Breast epithelium (tissue), 4 donors: ENCODE results near the gene PARP9. TPM values are rescaled to one million over a fixed set of nuclear protein-coding genes. Genes with fewer than 3 reads are reported as not detected.

Experiments
- DNase-seq, 2 donors: peaks; one replicate each; pipeline ENCODE4 v3.0.0-alpha.2; 2019; ENCODE audit warnings: low spot score in 2 of 2
- H3K27ac ChIP-seq, 2 donors: fragments of 200-600 bp; sonication (generic) in 1 of 2; one replicate each; pipeline ENCODE4 v1.5.1; 2016 to 2019; ENCODE audit warnings: mild to moderate bottlenecking in 1 of 2
- H3K27me3 ChIP-seq, 2 donors: fragments of 200-600 bp; sonication (generic) in 1 of 2; one replicate each; pipeline versions ENCODE4 v1.5.1 to v1.6.0; 2017 to 2019; ENCODE audit warnings: control low read depth in 1 of 2, mild to moderate bottlenecking in 1 of 2
- H3K36me3 ChIP-seq: fragments of 200-600 bp; one replicate; pipeline ENCODE4 v1.5.1; 2019
- H3K4me1 ChIP-seq, 2 donors: fragments of 200-600 bp; sonication (generic); one replicate each; pipeline ENCODE4 v1.5.1; 2016 to 2019; ENCODE audit warnings: control low read depth in 1 of 2
- H3K4me3 ChIP-seq, 3 donors: fragments of 200-600 bp; sonication (generic); 1 replicate in 2 of 3; 2 replicates in 1 of 3; pipeline ENCODE4 v1.5.1; 2016 to 2019; ENCODE audit warnings: mild to moderate bottlenecking in 3 of 3, moderate library complexity in 2 of 3
- H3K9me3 ChIP-seq, 2 donors: fragments of 200-600 bp; sonication (generic) in 1 of 2; one replicate each; pipeline ENCODE4 v1.5.1; 2016 to 2019; ENCODE audit warnings: control low read depth in 1 of 2
- CTCF ChIP-seq, 3 donors: fragments of 450-650 bp; IDR thresholded peaks; one replicate each; pipeline ENCODE4 v1.5.1; 2016 to 2017; ENCODE audit warnings: antibody characterized with exemption in 3 of 3, mild to moderate bottlenecking in 3 of 3, moderate library complexity in 3 of 3
- POLR2A ChIP-seq: fragments of 450-650 bp; IDR thresholded peaks from one replicate; pipeline ENCODE4 v1.6.1; 2016; ENCODE audit warnings: antibody characterized with exemption, mild to moderate bottlenecking, moderate library complexity
- POLR2AphosphoS5 ChIP-seq, 3 donors: sonication (generic); formaldehyde crosslinking; IDR thresholded peaks; one replicate each; pipeline ENCODE4 v1.6.1; 2017; ENCODE audit warnings: antibody characterized with exemption in 3 of 3
- intact Hi-C: fragments of 100-400 bp; cut with DNase I; formaldehyde crosslinking; loops from one replicate; pipeline ENCODE4 v1.15.1; 2023; ENCODE audit warnings: low total_unique reads
- total RNA-seq, 3 donors: library from RNA; depleted of rRNA; stranded (reverse); fragments of >200 nt; gene quantifications; one replicate each; pipeline ENCODE4 v1.1.0, GENCODE V29; 2016

PARP9 gene
- total RNA-seq, 3 donors from 2014 or later, result 17.4 to 55.1 (median 39.7) TPM

DNA sequence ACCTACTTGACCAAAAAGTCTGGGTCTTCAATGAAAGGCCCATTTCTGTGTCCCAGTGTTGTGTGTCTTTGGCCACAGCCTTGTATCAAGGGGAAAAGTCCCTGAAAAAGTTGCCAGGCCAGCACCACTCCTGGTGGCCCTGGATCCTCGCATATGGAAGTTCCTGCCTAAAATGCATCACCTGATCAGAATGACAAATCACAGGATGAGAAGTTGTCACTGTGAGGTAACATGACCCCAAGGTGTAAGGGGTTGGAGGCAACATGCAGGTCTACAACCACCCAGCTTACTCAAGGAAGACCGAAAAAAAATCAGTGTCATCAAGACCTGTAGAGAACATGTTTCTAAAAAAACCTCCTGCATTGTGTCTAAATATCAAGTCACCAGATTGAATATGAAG, 39.0 kb upstream of the PARP9 start:
- no peak for DNase-seq
- Histone ChIP-seq H3K9me3 (no peaks in the 10 kb centered on the region), H3K27me3 (no peaks in the 10 kb centered on the region), H3K4me1 (no peaks in the 10 kb centered on the region), H3K27ac (no peak overlapping the region), H3K36me3 (no peaks in the 10 kb centered on the region), H3K4me3 (no peak overlapping the region)
- no peak for TF ChIP-seq POLR2A
- no peak for TF ChIP-seq CTCF (IDR thresholded peaks at IDR 0.05)
- no peak for TF ChIP-seq POLR2AphosphoS5 (IDR thresholded peaks at IDR 0.05)
- intact Hi-C loops, result no loop called here

GRCh38 chr3:122602011-122602710, 38.1 kb upstream of the PARP9 start:
- no peak overlapping the region for H3K27ac ChIP-seq
- H3K9me3 ChIP-seq, result no peaks in the 10 kb centered on the region
- no peaks in the 10 kb centered on the region for H3K36me3 ChIP-seq
- no peak overlapping the region for H3K4me3 ChIP-seq
- H3K4me1 ChIP-seq, result no peaks in the 10 kb centered on the region
- TF ChIP-seq POLR2AphosphoS5 (IDR thresholded peaks at IDR 0.05), result no peak
- no peak for TF ChIP-seq POLR2A
- no peak for TF ChIP-seq CTCF (IDR thresholded peaks at IDR 0.05)
- DNase-seq, result no peak
- intact Hi-C loops, result loop anchor here (1.0 kb wide), 1 partner anchor 11 kb away; no protein-coding TSS in a partner anchor
- H3K27me3 ChIP-seq, result no peaks in the 10 kb centered on the region

DNA sequence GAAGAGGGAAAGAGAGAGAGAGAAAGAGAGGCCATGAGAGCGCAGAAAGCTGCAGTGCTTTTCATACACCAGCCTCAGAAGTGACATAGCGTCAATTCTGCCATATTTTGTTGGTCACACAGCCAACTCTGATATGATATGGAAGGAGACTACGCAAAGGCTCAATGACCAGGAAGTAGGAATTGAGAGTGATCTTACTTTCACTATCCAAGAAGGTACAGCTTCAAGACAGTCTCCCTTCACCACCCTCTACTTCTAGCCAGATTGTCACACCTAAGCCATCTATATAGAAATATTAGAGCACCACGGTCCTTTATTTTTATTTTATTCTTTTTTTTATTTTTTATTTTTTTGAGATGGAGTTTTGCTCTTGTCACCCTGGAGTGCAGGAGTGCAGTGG, 34.5 kb upstream of the PARP9 start:
- Histone ChIP-seq H3K36me3 (no peaks in the 10 kb centered on the region), H3K27me3 (no peaks in the 10 kb centered on the region), H3K9me3 (no peaks in the 10 kb centered on the region), H3K4me1 (no peaks in the 10 kb centered on the region), H3K4me3 (no peak overlapping the region), H3K27ac (no peak overlapping the region)
- intact Hi-C loops, result no loop called here
- no peak for TF ChIP-seq POLR2AphosphoS5 (IDR thresholded peaks at IDR 0.05)
- no peak for TF ChIP-seq CTCF (IDR thresholded peaks at IDR 0.05)
- TF ChIP-seq POLR2A, result no peak
- no peak for DNase-seq

GRCh38 chr3:122598151-122598550, 34.1 kb upstream of the PARP9 start:
- DNase-seq, result no peak
- H3K36me3 ChIP-seq, result no peaks in the 10 kb centered on the region
- no peaks in the 10 kb centered on the region for H3K4me1 ChIP-seq
- no peaks in the 10 kb centered on the region for H3K27me3 ChIP-seq
- no peaks in the 10 kb centered on the region for H3K9me3 ChIP-seq
- H3K4me3 ChIP-seq, result no peak overlapping the region
- H3K27ac ChIP-seq, result no peak overlapping the region
- TF ChIP-seq POLR2AphosphoS5 (IDR thresholded peaks at IDR 0.05) (no peak), CTCF (IDR thresholded peaks at IDR 0.05) (no peak), POLR2A (no peak)
- intact Hi-C loops, result no loop called here

GRCh38 chr3:122594025-122594424, 29.9 kb upstream of the PARP9 start:
- TF ChIP-seq POLR2A (no peak), POLR2AphosphoS5 (IDR thresholded peaks at IDR 0.05) (no peak), CTCF (IDR thresholded peaks at IDR 0.05) (no peak)
- Histone ChIP-seq H3K4me3 (no peak overlapping the region), H3K27me3 (no peaks in the 10 kb centered on the region), H3K4me1 (no peaks in the 10 kb centered on the region), H3K9me3 (no peaks in the 10 kb centered on the region), H3K27ac (no peak overlapping the region), H3K36me3 (no peaks in the 10 kb centered on the region)
- DNase-seq, result no peak
- intact Hi-C loops, result no loop called here
